Right lobe of liver (tissue), 6 donors: ENCODE data around the gene TGM2. TPM values are rescaled to one million over a fixed set of nuclear protein-coding genes. Genes with fewer than 3 reads are reported as not detected.
A peak's percentile ranks its signal among the peaks of the same experiment; 100 is the strongest.

ENCODE experiments used
- ATAC-seq, 4 donors: fragments of 200-7000 bp; cut with Tn5 transposase; one replicate each; pipeline ENCODE4 v1.9.1; 2020; ENCODE audit warnings: mild to moderate bottlenecking in 4 of 4, moderate library complexity in 4 of 4
- DNase-seq, 3 donors: peaks; one replicate each; pipeline ENCODE4 v3.0.0-alpha.2; 2020
- H3K27ac ChIP-seq, 3 donors: fragments of 200-600 bp; one replicate each; pipeline ENCODE4 v1.8.0; 2022
- H3K27me3 ChIP-seq, 2 donors: fragments of 200-600 bp; one replicate each; pipeline ENCODE4 v1.8.0; 2022
- H3K36me3 ChIP-seq, 4 donors: fragments of 200-600 bp; sonication (generic) in 1 of 4; one replicate each; pipeline versions ENCODE4 v1.5.1 to v1.8.0; 2017 to 2022; ENCODE audit warnings: control low read depth in 1 of 4
- H3K4me1 ChIP-seq, 4 donors: fragments of 200-600 bp; sonication (generic) in 1 of 4; one replicate each; pipeline versions ENCODE4 v1.5.1 to v1.8.0; 2017 to 2022; ENCODE audit warnings: control low read depth in 1 of 4
- H3K4me3 ChIP-seq, 3 donors: fragments of 200-600 bp; one replicate each; pipeline ENCODE4 v1.8.0; 2022
- H3K9me3 ChIP-seq, 4 donors: fragments of 200-600 bp; sonication (generic) in 1 of 4; one replicate each; pipeline versions ENCODE4 v1.5.1 to v1.8.0; 2017 to 2022; ENCODE audit warnings: control low read depth in 1 of 4
- POLR2A ChIP-seq: fragments of 450-650 bp; IDR thresholded peaks from one replicate; pipeline ENCODE4 v1.6.1; 2017; ENCODE audit warnings: antibody characterized with exemption, mild to moderate bottlenecking
- WGBS: methylation state at CpG from one replicate; pipeline ENCODE4 v1.1.6; 2018; ENCODE audit warnings: low coverage, low lambda C conversion rate; ENCODE audit not compliant: insufficient coverage; ENCODE audit errors: missing lambda C conversion rate; 5-methylcytosine and 5-hydroxymethylcytosine counted together
- intact Hi-C, 2 donors: fragments of 100-400 bp; cut with DNase I; formaldehyde crosslinking; loops; one replicate each; pipeline versions ENCODE4 v1.11.2 to v1.14.1; 2022
- total RNA-seq, 6 experiments: library from RNA; depleted of rRNA in 2 of 6; stranded (reverse); fragments of >200 nt in 2 of 6; fragmentation: NEBNext Ultra II Directional in 3 of 6; extraction: Animal tissue kit (Norgen Biotek cat#: 25700) in 3 of 6; gene quantifications; one replicate each; pipeline versions ENCODE4 v1.1.0 to v1.2.4, GENCODE V29; 2016 to 2023
- TF ChIP-seq, protein P1 (sequence below), 4 donors: fragments of 200-600 bp in 3 of 4; fragments of 450-650 bp in 1 of 4; IDR thresholded peaks; one replicate each; pipeline versions ENCODE4 v1.5.1 to v1.8.0; 2016 to 2022; ENCODE audit warnings: antibody characterized with exemption in 4 of 4, mild to moderate bottlenecking in 2 of 4
- donor health status: DM: no; HTN: yes; CAD: no.
- donor health status: DM: no; HTN: no; CAD: no.
- donor health status: DM: no; HTN: no; CAD: no.
- donor health status: DM: no; HTN: yes; CAD: no.
- donor health status: DM: no; HTN: yes; CAD: no.

The TGM2 gene
- total RNA-seq, 6 experiments from 2014 or later, result 135 to 940 (median 474) TPM

DNA sequence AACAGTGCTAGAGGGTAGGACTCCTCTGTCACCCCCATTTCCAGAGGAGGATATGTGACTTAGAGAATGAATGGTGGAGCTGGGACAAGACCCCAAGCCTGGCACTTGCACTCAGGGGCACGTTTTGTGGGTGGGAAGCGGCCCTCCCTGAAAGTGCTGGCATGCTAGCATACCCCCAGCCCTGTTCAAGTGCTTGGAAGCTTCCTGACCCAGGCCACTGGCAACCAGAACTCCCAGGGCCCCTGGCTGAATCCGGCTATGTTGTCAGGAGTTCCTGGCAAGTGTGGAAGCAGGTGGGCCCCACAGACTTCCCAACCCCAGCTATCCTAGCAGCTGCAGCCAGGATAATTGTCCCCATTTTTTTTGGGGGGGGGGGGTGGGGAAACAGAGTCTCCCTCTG, 35.6 kb upstream of the TGM2 start:
- no peak overlapping the region for H3K4me3 ChIP-seq
- DNase-seq (peak in 1 of 3 donors; percentile 20), ATAC-seq (no peak)
- H3K4me1 ChIP-seq, result peaks cover 0 to 5% (median 2%) of the 10 kb centered on the region in 4 donors
- intact Hi-C loops, result no loop called here
- WGBS, result no CpG with 5 or more reads among the region's 3 CpGs
- no peak overlapping the region for H3K27ac ChIP-seq
- H3K9me3 ChIP-seq, result no peaks in the 10 kb centered on the region
- H3K36me3 ChIP-seq, result no peaks in the 10 kb centered on the region
- no peak for TF ChIP-seq POLR2A
- TF ChIP-seq, protein P1, sequence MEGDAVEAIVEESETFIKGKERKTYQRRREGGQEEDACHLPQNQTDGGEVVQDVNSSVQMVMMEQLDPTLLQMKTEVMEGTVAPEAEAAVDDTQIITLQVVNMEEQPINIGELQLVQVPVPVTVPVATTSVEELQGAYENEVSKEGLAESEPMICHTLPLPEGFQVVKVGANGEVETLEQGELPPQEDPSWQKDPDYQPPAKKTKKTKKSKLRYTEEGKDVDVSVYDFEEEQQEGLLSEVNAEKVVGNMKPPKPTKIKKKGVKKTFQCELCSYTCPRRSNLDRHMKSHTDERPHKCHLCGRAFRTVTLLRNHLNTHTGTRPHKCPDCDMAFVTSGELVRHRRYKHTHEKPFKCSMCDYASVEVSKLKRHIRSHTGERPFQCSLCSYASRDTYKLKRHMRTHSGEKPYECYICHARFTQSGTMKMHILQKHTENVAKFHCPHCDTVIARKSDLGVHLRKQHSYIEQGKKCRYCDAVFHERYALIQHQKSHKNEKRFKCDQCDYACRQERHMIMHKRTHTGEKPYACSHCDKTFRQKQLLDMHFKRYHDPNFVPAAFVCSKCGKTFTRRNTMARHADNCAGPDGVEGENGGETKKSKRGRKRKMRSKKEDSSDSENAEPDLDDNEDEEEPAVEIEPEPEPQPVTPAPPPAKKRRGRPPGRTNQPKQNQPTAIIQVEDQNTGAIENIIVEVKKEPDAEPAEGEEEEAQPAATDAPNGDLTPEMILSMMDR (IDR thresholded peaks at IDR 0.05), result no peak
- H3K27me3 ChIP-seq, result no peaks in the 10 kb centered on the region

GRCh38 chr20:38199501-38200390, 34.7 kb upstream of the TGM2 start:
- Histone ChIP-seq H3K4me1 (peaks cover 0 to 13% (median 3%) of the 10 kb centered on the region in 4 donors), H3K4me3 (no peak overlapping the region), H3K9me3 (no peaks in the 10 kb centered on the region), H3K36me3 (no peaks in the 10 kb centered on the region), H3K27ac (no peak overlapping the region), H3K27me3 (no peaks in the 10 kb centered on the region)
- DNase-seq (peak in 1 of 3 donors; percentile 29), ATAC-seq (no peak)
- WGBS, result 85% methylated on average over 10 of the region's 14 CpGs
- intact Hi-C loops, result no loop called here
- TF ChIP-seq, protein P1 (IDR thresholded peaks at IDR 0.05), result no peak
- no peak for TF ChIP-seq POLR2A

- peak in 1 of 3 donors; percentile 36 for DNase-seq
- Histone ChIP-seq H3K9me3 (no peaks in the 10 kb centered on the region), H3K36me3 (no peaks in the 10 kb centered on the region), H3K4me1 (peaks cover 0 to 13% (median 3%) of the 10 kb centered on the region in 4 donors), H3K27me3 (no peaks in the 10 kb centered on the region), H3K27ac (no peak overlapping the region), H3K4me3 (no peak overlapping the region)
- intact Hi-C loops, result no loop called here
- 88% methylated on average over 3 of the region's 8 CpGs for WGBS
- TF ChIP-seq POLR2A, result no peak
- TF ChIP-seq, protein P1 (IDR thresholded peaks at IDR 0.05), result no peak
- no peak for ATAC-seq
These were observed 33.3 kb upstream of the TGM2 start for GRCh38 chr20:38198238-38198861.

DNA sequence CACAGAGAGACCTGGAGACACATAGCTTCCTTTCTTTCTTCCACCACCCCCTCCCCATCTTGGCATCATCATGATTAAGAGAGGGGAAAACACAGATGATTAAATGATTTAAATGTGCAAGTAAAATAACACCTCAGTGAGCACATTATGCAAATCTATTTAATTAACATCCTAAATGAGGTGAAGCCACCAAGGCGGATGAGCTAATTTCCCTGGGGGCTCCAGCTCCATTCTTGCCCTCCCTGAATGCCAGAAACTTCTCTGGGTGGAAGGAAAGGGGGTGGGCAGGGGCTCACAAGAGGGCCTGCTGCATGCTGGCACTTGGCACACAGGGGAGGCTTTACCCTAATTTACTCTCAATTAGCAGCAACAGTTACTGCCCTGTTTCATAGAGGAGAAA, 32.5 kb upstream of the TGM2 start:
- H3K36me3 ChIP-seq, result no peaks in the 10 kb centered on the region
- WGBS, result 100% methylated on average over 1 of the region's 1 CpG
- H3K27ac ChIP-seq, result no peak overlapping the region
- peaks cover 0 to 13% (median 3%) of the 10 kb centered on the region in 4 donors for H3K4me1 ChIP-seq
- H3K4me3 ChIP-seq, result no peak overlapping the region
- H3K9me3 ChIP-seq, result no peaks in the 10 kb centered on the region
- intact Hi-C loops, result no loop called here
- DNase-seq (peak in 1 of 3 donors; percentile 24), ATAC-seq (no peak)
- TF ChIP-seq, protein P1 (IDR thresholded peaks at IDR 0.05), result no peak
- TF ChIP-seq POLR2A, result no peak
- no peaks in the 10 kb centered on the region for H3K27me3 ChIP-seq
